IPS DF 19.7 (cell line): Measurements from ENCODE around the gene DUSP1.
"Not testable (repeated sequence)": the region's sequence is repeated elsewhere in the genome, so short reads cannot be mapped to it uniquely, and the experiment has no call there.

Experiments
- DNase-seq: peaks from one replicate; pipeline ENCODE4 v3.0.0-alpha.2; 2013; ENCODE audit warnings: low read depth, low spot score

DUSP1 gene

DNA sequence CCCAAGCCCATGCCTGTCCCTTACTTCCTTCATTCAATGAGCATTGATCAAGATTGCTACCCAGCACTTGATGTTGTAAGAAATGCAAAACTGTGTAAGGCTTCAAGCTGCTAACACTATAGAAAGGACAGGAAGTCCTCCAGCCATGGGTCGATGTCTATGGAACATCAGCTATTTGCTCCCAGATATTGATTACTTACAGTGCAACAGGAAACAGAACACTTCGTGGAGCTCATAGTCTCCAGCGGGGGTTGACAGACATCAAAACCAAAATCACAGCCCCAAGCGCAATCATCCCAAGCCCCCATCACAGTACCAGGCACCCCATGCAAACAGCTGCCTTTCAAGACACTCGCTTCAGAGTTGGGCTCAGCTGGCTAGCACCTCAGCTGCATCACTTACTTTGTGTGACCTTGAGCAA, 26.8 kb upstream of the DUSP1 start:
- no peak for DNase-seq

- DNase-seq = no peak
These were observed 25.3 kb upstream of the DUSP1 start for GRCh38 chr5:172796306-172796705.

GRCh38 chr5:172795318-172795977, 24.5 kb upstream of the DUSP1 start:
- DNase-seq = no peak

- DNase-seq = no peak
These were observed 22.8 kb upstream of the DUSP1 start for GRCh38 chr5:172793577-172794488.

DNA sequence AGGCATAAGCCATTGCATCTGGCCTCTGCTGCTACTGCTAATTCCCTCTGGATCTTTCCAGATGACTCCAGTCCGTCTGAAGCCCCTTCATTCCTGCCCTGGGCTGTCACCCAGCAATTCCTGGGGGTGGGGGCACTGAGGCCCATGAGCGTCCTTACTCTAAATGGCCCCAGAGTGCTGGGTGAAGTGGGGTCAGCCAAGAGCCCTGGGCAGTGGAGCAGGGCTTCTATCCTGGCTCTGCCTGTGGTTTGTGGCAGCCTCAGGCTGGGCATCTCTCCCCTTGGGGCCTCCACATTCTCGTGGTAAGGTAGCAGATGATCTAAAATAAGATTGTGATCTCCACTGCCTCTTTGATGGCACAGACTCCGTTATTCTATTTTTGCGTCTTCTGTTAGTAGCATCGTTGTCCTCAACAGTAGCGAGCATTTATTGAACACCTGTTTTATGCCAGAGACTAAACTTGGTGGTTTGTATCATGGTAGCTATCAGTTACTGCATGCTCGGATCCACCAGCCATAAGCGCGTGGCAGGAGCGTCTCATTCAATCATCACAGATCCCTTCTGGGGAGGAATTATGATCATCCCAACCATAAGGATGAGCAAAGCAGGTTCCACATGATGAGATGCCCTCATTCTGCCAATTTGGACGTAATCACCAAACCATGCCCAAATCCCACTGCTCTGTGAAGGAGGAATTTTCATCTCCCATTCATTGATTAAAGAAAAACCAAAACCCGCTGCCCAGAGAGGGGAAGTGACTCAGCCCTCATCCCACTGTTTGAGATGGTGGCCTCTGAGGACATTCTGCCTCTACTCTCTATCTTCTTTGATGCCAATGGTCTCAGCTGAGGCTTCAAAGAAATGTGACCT, 21.9 kb upstream of the DUSP1 start:
- DNase-seq = no peak

- no peak for DNase-seq
These were observed 20.9 kb upstream of the DUSP1 start for GRCh38 chr5:172791726-172792445.

DNA sequence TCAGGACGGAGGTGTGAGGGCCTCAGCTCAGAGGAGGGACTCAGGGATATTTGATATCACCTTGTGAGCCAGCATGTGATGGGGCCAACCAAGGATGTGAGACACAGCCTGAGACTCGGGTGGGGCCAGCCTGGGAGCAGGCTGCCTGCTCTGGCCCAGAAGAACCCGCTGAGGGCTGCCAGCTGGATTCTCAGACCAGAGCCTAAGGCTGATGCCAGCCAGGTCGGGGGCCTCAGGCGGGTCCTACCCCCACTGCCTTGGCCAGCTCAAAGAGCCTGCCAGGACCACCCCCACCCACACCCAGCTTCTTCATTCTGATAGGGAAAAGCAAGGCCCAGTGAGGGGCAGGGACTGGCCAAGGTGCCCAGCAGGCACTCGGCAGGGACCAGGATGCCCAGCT, 20.3 kb upstream of the DUSP1 start:
- DNase-seq = no peak

- DNase-seq = no peak
These were observed 19.5 kb upstream of the DUSP1 start for GRCh38 chr5:172790496-172790889.

GRCh38 chr5:172789687-172790495, 18.9 kb upstream of the DUSP1 start:
- DNase-seq = no peak

DNA sequence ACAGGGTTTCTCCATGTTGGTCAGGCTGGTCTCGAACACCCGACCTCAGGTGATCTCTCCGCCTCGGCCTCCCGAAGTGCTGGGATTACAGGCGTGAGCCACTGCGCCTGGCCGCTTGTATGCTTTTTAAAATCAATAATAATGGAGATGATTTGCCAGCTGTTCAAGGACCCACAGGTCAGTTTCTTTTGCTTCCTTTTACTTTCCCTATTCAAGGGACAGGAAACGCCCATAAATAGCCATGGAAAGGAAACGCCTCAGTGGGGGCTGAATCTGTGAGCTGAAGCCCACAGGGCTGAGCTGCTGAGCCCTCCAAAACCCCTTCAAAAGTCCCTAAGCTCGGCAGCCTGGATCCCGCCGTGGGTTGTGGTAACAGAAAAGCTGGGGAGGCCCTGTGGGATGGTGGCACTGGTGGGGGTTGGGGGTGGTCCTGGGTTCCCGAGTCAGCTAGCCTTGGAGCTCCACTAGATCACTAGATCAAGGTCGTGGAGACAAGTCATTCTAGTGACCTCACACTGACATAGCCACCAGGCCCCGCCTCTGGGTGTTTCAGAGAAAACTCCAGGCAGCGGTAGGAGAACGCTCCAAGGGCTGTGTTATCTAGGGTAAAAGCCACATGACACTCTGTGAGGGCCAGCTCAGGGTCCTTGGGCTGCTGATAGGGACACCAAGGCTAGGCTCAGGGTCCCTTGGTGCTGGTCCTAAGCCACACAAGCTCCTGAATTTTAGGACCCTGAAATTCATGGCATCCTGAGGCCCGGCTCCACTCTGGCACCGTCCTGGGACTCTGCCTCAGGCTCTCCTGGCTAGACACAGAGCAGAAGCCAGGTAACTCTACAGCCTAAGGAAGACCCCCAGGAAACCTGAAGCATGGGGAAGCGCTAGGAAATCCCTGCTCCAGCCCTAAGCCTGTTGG, 18.0 kb upstream of the DUSP1 start:
- no peak for DNase-seq

GRCh38 chr5:172787538-172787937, 16.5 kb upstream of the DUSP1 start:
- not testable (repeated sequence) for DNase-seq

GRCh38 chr5:172786736-172787462, 15.9 kb upstream of the DUSP1 start:
- DNase-seq = no peak

- no peak for DNase-seq
These were observed 14.6 kb upstream of the DUSP1 start for GRCh38 chr5:172785429-172786088.

DNA sequence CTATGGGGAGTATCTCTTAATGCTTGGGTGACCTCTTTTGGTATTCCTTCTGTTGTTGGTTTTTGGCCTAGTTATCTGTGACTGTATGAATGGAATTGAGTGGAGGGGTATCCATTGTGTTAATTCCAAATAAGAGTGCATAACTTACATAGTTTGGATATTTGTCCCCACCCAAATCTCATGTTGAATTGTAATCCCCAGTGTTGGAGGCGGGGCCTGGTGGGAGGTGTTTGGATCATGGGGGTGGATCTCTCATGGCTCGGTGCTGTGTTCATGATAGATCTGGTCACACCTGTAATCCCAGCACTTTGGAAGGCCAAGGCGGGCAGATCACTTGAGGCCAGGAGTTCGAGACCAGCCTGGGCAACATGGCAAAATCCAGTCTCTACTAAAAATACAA, 13.2 kb upstream of the DUSP1 start:
- DNase-seq = not testable (repeated sequence)

GRCh38 chr5:172783319-172783718, 12.3 kb upstream of the DUSP1 start:
- DNase-seq = not testable (repeated sequence)

DNA sequence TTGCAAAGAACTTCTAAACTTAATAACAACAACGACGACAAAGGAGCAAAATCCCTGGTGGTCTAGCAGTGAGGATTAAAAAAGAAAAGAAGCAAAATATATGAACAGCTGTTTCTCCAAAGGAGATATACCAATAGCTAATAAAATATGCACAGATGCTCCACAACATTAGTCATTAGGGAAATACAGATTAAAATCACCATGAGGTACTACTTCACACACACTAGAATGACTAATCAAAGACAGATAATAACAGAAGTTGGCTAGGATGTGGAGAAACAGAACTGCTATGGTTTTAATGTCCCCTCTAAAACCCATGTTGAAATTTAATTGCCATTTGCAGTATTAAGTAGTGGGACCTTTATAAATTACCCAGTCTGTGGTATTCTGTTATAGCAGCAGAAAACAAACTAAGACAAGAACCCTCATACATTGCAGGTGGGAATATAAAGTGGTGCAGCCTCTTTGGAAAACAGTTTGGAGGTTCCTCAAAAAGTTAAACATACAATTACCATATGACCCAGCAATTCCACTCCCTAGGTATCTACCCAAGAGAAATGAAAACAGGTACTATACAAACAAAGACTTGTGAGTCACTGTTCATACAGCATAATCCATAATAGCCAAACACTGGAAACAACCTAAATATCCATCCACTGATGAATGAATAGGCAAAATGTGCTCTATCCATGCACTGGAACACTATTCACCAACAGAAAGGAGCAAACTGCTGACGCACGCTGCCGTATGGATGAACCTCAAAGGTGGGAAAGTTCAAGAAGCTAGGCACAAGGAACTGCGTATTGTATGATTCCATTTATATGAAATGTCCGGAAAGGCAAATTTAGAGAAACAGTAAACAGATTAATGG, 11.4 kb upstream of the DUSP1 start:
- DNase-seq = no peak

- no peak for DNase-seq
These were observed 8.8 kb upstream of the DUSP1 start for GRCh38 chr5:172779691-172780341.
